ENCODE measurements around the gene FBXO47.
"Not testable (repeated sequence)": the region's sequence is repeated elsewhere in the genome, so short reads cannot be mapped to it uniquely, and the experiment has no call there.

FBXO47 gene

DNA sequence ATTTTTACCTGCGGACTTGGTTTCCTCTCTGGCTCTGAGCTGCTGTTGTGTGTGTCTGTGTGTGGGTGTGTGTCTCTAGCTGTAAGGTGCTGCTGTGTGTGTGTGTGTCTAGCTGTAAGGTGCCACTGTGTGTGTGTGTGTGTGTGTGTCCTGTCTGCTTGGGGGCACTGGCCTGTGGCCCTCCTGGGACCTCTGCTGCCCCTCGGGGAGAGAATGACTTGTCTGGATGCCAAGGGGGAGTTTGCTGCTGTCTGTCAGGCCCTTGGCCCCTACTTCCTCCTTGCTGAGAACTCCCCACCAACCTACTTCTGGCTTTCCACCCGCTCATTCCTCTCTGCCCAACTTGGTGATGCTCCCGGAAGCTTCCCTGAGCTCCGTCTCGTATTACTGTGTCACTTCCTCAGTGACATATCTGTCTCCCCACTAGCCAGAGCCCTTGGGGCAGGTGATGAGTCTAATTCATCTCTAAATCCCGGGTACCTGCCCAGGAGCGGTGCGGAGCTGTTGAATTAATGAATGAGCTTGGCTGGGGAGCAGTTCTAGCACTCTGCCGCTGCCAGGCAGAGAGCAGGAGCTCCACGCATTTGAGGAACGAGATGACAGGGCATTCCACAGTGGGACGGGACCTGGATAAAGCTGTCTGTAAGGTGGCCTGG lies 45.3 kb downstream of the FBXO47 start:
- DNase-seq = no peak

DNA sequence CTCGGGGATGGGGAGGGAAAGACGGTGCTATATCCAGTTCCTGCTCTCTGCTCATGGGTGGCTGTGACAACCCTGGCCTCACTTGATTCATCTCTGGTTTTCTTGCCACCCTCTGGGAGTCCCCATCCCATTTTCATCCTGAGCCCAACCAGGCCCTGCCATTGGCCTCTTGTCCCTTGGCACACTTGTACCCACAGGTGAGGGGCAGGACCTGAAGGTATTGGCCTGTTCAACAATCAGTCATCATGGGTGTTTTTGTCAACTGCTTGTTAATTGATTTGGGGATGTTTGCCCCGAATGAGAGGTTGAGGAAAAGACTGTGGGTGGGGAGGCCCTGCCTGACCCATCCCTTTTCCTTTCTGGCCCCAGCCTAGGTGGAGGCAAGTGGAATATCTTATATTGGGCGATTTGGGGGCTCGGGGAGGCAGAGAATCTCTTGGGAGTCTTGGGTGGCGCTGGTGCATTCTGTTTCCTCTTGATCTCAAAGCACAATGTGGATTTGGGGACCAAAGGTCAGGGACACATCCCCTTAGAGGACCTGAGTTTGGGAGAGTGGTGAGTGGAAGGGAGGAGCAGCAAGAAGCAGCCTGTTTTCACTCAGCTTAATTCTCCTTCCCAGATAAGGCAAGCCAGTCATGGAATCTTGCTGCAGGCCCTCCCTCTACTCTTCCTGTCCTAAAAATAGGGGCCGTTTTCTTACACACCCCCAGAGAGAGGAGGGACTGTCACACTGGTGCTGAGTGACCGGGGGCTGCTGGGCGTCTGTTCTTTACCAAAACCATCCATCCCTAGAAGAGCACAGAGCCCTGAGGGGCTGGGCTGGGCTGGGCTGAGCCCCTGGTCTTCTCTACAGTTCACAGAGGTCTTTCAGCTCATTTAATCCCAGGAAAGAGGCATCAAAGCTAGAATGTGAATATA lies 46.6 kb downstream of the FBXO47 start:
- no peak for DNase-seq

DNA sequence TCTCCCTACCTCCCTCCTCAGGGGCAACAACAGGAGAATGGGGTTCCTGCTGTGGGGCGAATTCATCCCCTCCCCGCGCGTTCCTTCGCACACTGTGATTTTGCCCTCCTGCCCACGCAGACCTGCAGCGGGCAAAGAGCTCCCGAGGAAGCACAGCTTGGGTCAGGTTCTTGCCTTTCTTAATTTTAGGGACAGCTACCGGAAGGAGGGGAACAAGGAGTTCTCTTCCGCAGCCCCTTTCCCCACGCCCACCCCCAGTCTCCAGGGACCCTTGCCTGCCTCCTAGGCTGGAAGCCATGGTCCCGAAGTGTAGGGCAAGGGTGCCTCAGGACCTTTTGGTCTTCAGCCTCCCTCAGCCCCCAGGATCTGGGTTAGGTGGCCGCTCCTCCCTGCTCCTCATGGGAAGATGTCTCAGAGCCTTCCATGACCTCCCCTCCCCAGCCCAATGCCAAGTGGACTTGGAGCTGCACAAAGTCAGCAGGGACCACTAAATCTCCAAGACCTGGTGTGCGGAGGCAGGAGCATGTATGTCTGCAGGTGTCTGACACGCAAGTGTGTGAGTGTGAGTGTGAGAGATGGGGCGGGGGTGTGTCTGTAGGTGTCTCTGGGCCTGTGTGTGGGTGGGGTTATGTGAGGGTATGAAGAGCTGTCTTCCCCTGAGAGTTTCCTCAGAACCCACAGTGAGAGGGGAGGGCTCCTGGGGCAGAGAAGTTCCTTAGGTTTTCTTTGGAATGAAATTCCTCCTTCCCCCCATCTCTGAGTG lies 47.7 kb downstream of the FBXO47 start:
- no peak for DNase-seq

DNA sequence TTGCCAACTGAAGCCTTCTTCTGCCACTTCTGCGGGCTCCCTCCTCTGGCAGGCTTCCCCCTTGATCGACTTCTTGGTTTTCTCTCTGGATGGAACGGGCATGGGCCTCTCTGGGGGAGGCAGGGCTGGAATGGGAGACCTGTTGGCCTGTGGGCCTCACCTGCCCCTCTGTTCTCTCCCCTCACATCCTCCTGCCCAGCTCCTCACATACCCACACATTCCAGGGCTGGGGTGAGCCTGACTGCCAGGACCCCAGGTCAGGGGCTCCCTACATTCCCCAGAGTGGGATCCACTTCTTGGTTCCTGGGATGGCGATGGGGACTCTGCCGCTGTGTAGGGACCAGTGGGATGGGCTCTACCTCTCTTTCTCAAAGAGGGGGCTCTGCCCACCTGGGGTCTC lies 48.3 kb downstream of the FBXO47 start:
- no peak for DNase-seq

DNA sequence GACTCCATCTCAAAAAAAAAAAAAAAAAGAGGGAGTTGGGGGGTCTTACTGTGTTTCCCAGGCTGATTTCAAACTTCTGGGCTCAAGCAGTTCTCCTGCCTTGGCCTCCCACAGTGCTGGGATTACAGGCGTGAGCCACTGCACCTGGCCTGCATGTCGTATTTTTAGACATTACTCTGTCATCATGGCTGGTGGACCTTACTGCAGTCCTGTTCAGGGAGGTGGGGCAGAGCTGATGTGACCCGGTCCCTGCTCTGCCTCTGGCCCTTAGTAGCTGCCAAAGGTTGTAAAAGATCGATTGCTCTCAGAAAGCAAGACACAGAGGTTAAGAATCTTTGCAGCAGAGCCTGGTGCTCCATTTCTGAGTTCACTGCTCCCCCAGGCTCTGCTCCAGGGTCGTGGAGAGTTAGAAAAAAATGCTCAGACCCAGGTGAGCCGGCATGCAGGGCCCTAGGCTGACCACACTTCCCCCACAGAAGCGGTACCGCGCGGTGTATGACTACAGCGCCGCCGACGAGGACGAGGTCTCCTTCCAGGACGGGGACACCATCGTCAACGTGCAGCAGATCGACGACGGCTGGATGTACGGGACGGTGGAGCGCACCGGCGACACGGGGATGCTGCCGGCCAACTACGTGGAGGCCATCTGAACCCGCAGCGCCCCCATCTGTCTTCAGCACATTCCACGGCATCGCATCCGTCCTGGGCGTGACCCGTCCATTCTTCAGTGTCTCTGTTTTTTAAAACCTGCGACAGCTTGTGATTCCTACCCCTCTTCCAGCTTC lies 48.9 kb downstream of the FBXO47 start:
- DNase-seq = peak in 1 of 2 experiments; percentile 51

DNA sequence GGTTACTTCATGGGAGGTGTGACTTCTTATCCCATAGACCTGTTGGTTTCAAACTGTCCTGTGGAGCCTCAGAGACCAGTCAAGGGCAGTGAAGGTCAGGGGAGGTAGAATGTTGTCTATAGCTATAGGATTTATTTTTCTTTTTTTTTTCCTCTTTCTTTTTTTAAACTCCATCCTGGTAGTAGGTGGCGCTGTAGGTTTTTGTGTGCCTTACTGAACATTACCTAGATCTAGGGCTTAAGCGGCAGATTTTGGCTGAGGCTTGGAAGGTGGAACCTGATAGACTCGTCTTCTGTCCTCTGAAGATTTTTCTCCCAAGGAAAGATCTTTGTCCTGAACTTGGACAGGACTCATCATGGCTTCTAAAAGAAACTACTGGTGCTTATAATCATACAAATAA lies 49.9 kb downstream of the FBXO47 start:
- DNase-seq = no peak

- no peak for DNase-seq
Observed at GRCh38 chr17:38916771-38917170, 50.4 kb downstream of the FBXO47 start.

DNA sequence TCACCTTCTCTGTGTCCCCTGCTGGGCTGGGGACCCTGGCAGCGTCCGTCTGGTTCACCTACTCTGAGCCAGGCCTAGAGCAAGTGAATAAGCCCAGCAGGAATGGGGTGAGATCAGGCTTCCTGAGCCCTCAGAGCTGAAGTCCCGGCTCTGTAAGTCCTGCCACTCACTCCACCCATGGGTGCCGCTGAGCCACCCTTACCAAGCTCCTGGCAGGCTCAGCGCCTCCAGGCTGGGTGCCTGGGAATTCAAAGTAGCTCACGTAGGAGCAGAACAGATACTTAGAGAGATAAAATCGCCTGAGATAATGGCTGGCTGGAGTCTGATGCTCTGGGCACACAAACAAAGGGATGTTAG lies 51.6 kb downstream of the FBXO47 start:
- no peak for DNase-seq

GRCh38 chr17:38914741-38915638 lies 52.2 kb downstream of the FBXO47 start:
- DNase-seq = no peak

GRCh38 chr17:38912221-38912813 lies 54.9 kb downstream of the FBXO47 start:
- DNase-seq = no peak

GRCh38 chr17:38911731-38912081 lies 55.5 kb downstream of the FBXO47 start:
- DNase-seq = not testable (repeated sequence)

DNA sequence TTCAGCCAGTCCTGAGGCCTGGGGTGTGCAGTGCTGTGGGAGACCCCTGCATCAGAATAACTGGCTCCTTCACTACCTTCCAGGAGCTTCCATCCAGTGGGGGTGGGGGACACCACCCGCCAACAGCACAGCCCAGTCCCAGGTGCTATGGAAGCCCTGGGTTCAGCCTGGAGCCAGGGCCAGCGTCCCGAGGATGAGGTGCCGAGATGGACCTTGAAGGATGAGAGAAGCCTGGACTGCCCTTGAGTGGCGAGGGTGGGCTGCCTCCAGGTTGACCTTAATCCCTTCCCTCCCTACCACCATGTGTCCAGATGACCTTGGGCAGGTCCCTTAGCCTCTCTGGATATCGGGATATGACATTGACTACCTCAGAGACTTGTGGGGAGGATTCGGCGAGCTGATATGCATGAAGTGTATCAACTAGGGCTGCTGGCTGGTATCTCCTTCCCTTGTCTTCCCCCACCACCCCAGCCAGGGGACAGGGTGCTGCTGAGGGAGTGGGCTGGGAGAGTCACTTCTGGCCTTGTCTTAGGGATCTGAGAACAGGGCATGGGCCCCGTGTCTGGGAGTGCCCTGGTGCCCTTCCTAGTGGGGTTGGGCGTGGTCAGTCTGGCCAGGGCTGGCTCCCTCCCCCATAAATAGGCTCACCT lies 56.0 kb downstream of the FBXO47 start:
- no peak for DNase-seq

DNA sequence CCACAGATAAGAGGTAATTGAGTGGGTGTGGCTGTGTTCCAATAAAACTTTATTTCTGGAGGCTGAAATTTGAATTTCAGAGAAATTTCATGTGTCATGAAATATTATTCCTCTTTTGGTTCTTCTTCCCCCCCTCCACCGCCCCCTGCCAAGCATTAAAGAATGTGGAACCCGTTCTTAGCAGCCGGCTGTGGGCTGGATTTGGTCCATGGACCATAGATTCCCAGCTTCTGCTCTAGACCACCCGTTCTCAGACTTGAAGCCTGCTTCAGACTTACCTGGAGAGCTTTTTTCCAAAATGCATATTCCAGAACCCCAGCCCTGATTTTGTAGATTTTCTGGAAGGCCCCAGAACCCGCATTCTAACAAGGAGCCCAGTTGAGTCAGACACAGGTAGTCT lies 56.9 kb downstream of the FBXO47 start:
- no peak for DNase-seq

GRCh38 chr17:38908676-38909181 lies 58.5 kb downstream of the FBXO47 start:
- no peak for DNase-seq

DNA sequence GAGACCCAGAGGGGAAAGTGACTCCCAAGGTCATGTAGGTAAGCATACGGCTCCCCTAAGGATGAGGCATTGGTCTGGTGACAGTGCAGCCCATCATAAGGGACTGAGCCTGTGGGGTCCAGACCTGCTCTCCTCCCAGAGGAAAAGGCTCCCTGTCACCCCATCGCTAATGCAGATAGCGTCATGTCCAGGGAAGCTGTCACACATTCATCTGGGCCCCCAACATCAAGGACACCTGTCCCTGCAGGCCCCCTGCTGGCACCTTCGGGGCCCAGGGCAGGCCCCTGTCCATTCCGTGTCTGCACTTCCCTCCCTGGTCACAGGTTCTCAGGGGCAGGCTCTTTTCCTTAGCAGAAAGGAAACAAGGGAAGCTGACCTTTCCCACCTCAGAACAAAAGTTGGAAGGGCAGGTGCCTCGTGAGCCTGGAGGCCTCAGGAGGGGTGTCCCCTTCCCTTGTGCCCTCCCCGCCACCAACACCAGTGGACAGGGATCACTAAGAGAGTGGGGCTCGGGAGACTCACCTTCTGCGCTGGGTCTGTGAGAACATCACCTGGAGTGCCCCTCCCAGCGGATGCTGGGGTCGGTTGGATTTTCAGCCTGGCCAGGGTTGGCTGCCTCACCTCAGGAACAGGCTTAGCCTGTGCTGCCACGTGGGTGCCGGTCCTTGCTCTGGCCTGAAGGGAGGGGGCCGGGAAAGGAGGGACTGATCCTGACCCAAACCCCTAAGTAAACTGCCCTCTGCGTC lies 59.1 kb downstream of the FBXO47 start:
- DNase-seq = no peak

DNA sequence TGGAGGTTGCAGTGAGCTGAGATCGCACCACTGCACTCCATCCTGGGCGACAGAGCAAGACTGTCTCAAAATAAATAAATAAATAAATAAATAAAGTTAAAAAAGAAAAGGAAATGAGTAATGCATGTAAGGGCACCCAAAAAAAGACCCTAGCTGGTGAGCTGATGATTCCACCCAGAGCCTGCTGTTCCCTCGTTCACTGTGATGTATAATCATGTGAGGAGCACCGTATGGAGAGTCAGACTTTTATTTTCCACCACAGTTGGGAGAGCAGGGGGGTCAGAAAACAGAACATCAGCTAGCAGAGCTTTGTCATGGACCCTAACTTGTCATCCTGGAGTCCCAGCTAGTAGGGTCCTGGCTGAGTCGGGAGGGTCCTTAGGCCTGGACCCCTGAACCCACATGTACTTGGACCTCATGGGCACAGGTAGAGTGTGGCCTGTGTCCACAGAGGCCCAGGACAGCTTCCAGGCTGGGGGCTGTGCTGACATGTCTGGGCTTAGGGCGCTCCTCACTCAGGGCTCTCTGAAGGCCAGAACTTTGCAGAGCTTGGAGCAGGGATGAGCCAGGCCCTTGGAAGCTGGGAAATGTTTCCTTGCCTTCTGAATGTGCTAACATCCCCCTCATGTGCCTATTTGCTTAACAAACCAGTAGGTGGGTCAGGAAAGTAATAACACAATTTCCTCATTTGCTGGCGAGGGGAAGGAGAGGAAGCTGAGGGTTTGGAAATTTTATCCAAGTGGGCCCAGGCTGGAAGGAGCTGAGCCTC lies 60.6 kb downstream of the FBXO47 start:
- DNase-seq = peak in 1 of 2 experiments; percentile 68

DNA sequence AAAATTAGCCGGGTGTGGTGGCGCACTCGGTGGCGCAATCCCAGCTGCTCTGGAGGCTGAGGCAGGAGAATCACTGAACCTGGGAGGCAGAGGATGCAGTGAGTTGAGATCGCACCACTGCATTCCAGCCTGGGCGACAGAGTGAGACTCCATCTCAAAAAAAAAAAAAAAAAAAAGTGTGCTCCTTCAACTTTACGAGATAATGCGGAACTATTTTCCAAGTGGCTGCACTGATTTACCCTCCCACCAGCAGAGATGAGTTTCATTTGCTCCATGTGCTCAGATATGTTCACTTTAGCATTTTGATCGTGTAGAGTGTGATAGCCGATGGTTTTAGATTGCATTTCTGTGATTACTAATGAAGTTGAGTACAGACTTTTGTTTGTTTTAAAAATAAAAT lies 61.8 kb downstream of the FBXO47 start:
- no peak for DNase-seq

GRCh38 chr17:38904892-38905291 lies 62.3 kb downstream of the FBXO47 start:
- no peak for DNase-seq

GRCh38 chr17:38903404-38903803 lies 63.8 kb downstream of the FBXO47 start:
- no peak for DNase-seq

Data from NCI-H526 (cell line).